HG03108 (cell line): ENCODE data around the gene SAMM50.

Source experiments
- ATAC-seq: cut with Tn5 transposase; IDR thresholded peaks from one replicate; pipeline ENCODE4 v1.9.1; 2021; ENCODE audit warnings: moderate library complexity; ENCODE audit not compliant: unreplicated experiment

The SAMM50 gene

GRCh38 chr22:43955040-43955882 is at the start of gene SAMM50:
TSS of gene SAMM50 (plus strand) at chr22:43955442. CDS start at chr22:43955578, 136 bp downstream.
- peak; percentile 92 for ATAC-seq

GRCh38 chr22:43905681-43906080 is 49.6 kb upstream of the SAMM50 start:
- no peak for ATAC-seq

- ATAC-seq = no peak
Observed at GRCh38 chr22:43909708-43910107, 45.5 kb upstream of the SAMM50 start.

- no peak for ATAC-seq
Observed at GRCh38 chr22:43910178-43910695, 45.0 kb upstream of the SAMM50 start.

GRCh38 chr22:43911351-43911750 is 43.9 kb upstream of the SAMM50 start:
- no peak for ATAC-seq

GRCh38 chr22:43917521-43917920 is 37.7 kb upstream of the SAMM50 start:
- ATAC-seq = no peak

- no peak for ATAC-seq
Observed at GRCh38 chr22:43919106-43919973, 35.9 kb upstream of the SAMM50 start.

- ATAC-seq = no peak
Observed at GRCh38 chr22:43921370-43921769, 33.9 kb upstream of the SAMM50 start.

- ATAC-seq = no peak
Observed at GRCh38 chr22:43922123-43922522, 33.1 kb upstream of the SAMM50 start.

GRCh38 chr22:43923191-43923590 is 32.1 kb upstream of the SAMM50 start:
- no peak for ATAC-seq

- no peak for ATAC-seq
Observed at GRCh38 chr22:43923631-43924464, 31.4 kb upstream of the SAMM50 start, which contains the start of gene PNPLA3. TSS of gene PNPLA3 (plus strand) at chr22:43923805. CDS start at chr22:43923912, 107 bp downstream.

GRCh38 chr22:43924877-43925276 is 30.4 kb upstream of the SAMM50 start:
- no peak for ATAC-seq

- ATAC-seq = no peak
Observed at GRCh38 chr22:43925433-43926348, 29.6 kb upstream of the SAMM50 start.

GRCh38 chr22:43926349-43926710 is 28.9 kb upstream of the SAMM50 start:
- ATAC-seq = no peak

- ATAC-seq = no peak
Observed at GRCh38 chr22:43928468-43928867, 26.8 kb upstream of the SAMM50 start.

- ATAC-seq = no peak
Observed at GRCh38 chr22:43928908-43929307, 26.3 kb upstream of the SAMM50 start.

GRCh38 chr22:43931771-43932170 is 23.5 kb upstream of the SAMM50 start:
- no peak for ATAC-seq

- ATAC-seq = no peak
Observed at GRCh38 chr22:43941449-43941848, 13.8 kb upstream of the SAMM50 start.

GRCh38 chr22:43944670-43945430 is 10.4 kb upstream of the SAMM50 start:
- no peak for ATAC-seq
